Measurements from ENCODE around the gene MYBPC2.
A peak's percentile ranks its signal among the peaks of the same experiment; 100 is the strongest.
"Not testable (repeated sequence)": the region's sequence is repeated elsewhere in the genome, so short reads cannot be mapped to it uniquely, and the experiment has no call there.

The MYBPC2 gene

GRCh38 chr19:50428772-50429463, 3.8 kb upstream of the MYBPC2 start:
- no peak for DNase-seq

- DNase-seq = no peak
Observed at GRCh38 chr19:50430888-50431342, 1.8 kb upstream of the MYBPC2 start.

GRCh38 chr19:50431343-50432220, 1.1 kb upstream of the MYBPC2 start:
- DNase-seq = peak; percentile 24

GRCh38 chr19:50433201-50434180, 799 bp downstream of the MYBPC2 start:
- no peak for DNase-seq

GRCh38 chr19:50434525-50434924, 1.8 kb downstream of the MYBPC2 start:
- no peak for DNase-seq

- no peak for DNase-seq
Observed at GRCh38 chr19:50435221-50435620, 2.5 kb downstream of the MYBPC2 start.

- DNase-seq = no peak
Observed at GRCh38 chr19:50435627-50436026, 2.9 kb downstream of the MYBPC2 start.

- DNase-seq = no peak
Observed at GRCh38 chr19:50437862-50438449, 5.3 kb downstream of the MYBPC2 start.

GRCh38 chr19:50439130-50439529, 6.4 kb downstream of the MYBPC2 start:
- not testable (repeated sequence) for DNase-seq

- no peak for DNase-seq
Observed at GRCh38 chr19:50444059-50444458, 11.4 kb downstream of the MYBPC2 start.

- DNase-seq = no peak
Observed at GRCh38 chr19:50447053-50447452, 14.4 kb downstream of the MYBPC2 start.

- no peak for DNase-seq
Observed at GRCh38 chr19:50447750-50448149, 15.1 kb downstream of the MYBPC2 start.

- DNase-seq = no peak
Observed at GRCh38 chr19:50449236-50449899, 16.7 kb downstream of the MYBPC2 start.

GRCh38 chr19:50450369-50451222, 17.9 kb downstream of the MYBPC2 start:
- DNase-seq = no peak

- no peak for DNase-seq
Observed at GRCh38 chr19:50451223-50451534, 18.5 kb downstream of the MYBPC2 start.

GRCh38 chr19:50453243-50453642, 20.6 kb downstream of the MYBPC2 start:
- DNase-seq = no peak

- no peak for DNase-seq
Observed at GRCh38 chr19:50455992-50456391, 23.3 kb downstream of the MYBPC2 start.

- DNase-seq = no peak
Observed at GRCh38 chr19:50457300-50457699, 24.6 kb downstream of the MYBPC2 start.

GRCh38 chr19:50458396-50459066, 25.8 kb downstream of the MYBPC2 start:
- DNase-seq = no peak

GRCh38 chr19:50459067-50459456, 26.4 kb downstream of the MYBPC2 start:
- DNase-seq = no peak

GRCh38 chr19:50459638-50460037, 26.9 kb downstream of the MYBPC2 start:
- DNase-seq = no peak
